IPS-15b (cell line): ENCODE results near the gene KRR1.
"Not testable (repeated sequence)": the region's sequence is repeated elsewhere in the genome, so short reads cannot be mapped to it uniquely, and the experiment has no call there.

Experiments
- H3K27me3 ChIP-seq: one replicate; pipeline ENCODE4 v1.6.1; 2013; ENCODE audit warnings: low read length; ENCODE audit not compliant: control insufficient read depth, insufficient read depth
- H3K36me3 ChIP-seq: one replicate; pipeline ENCODE4 v1.6.1; 2013; ENCODE audit warnings: low read length; ENCODE audit not compliant: control insufficient read depth, insufficient read depth
- H3K4me1 ChIP-seq: one replicate; pipeline ENCODE4 v1.6.1; 2013; ENCODE audit warnings: mild to moderate bottlenecking, low read length; ENCODE audit not compliant: control insufficient read depth, insufficient read depth
- H3K4me3 ChIP-seq: one replicate; pipeline ENCODE4 v1.5.1; 2013; ENCODE audit warnings: low read depth, low read length
- H3K9ac ChIP-seq: one replicate; pipeline ENCODE4 v1.6.1; 2013; ENCODE audit warnings: low read depth, mild to moderate bottlenecking, low read length
- H3K9me3 ChIP-seq: one replicate; pipeline ENCODE4 v1.6.1; 2013; ENCODE audit warnings: mild to moderate bottlenecking, low read length; ENCODE audit not compliant: control insufficient read depth, insufficient read depth

Gene KRR1

GRCh38 chr12:75484450-75484849 is 27.0 kb downstream of the KRR1 start:
- H3K4me1 ChIP-seq: peaks cover 13% of the 10 kb centered on the region
- H3K36me3 ChIP-seq, H3K4me3 ChIP-seq, H3K9ac ChIP-seq, H3K9me3 ChIP-seq, H3K27me3 ChIP-seq: not testable (repeated sequence)

GRCh38 chr12:75483431-75483830 is 28.0 kb downstream of the KRR1 start:
- Histone ChIP-seq H3K36me3 (no peaks in the 10 kb centered on the region), H3K4me3 (no peak overlapping the region), H3K9me3 (no peaks in the 10 kb centered on the region), H3K4me1 (peaks cover 13% of the 10 kb centered on the region), H3K9ac (no peak overlapping the region), H3K27me3 (no peaks in the 10 kb centered on the region)

- no peak overlapping the region for H3K9ac ChIP-seq
- no peaks in the 10 kb centered on the region for H3K27me3 ChIP-seq
- H3K4me3 ChIP-seq: no peak overlapping the region
- H3K9me3 ChIP-seq: no peaks in the 10 kb centered on the region
- peaks cover 13% of the 10 kb centered on the region for H3K4me1 ChIP-seq
- H3K36me3 ChIP-seq: no peaks in the 10 kb centered on the region
These were observed 28.8 kb downstream of the KRR1 start for GRCh38 chr12:75482646-75483045.

- no peaks in the 10 kb centered on the region for H3K27me3 ChIP-seq
- H3K36me3 ChIP-seq: no peaks in the 10 kb centered on the region
- H3K4me3 ChIP-seq: no peak overlapping the region
- H3K4me1 ChIP-seq: peaks cover 13% of the 10 kb centered on the region
- H3K9me3 ChIP-seq: no peaks in the 10 kb centered on the region
- H3K9ac ChIP-seq: no peak overlapping the region
These were observed 29.6 kb downstream of the KRR1 start for GRCh38 chr12:75481774-75482173.

- no peak overlapping the region for H3K4me3 ChIP-seq
- H3K9ac ChIP-seq: no peak overlapping the region
- no peaks in the 10 kb centered on the region for H3K36me3 ChIP-seq
- H3K27me3 ChIP-seq: no peaks in the 10 kb centered on the region
- no peaks in the 10 kb centered on the region for H3K9me3 ChIP-seq
- peaks cover 13% of the 10 kb centered on the region for H3K4me1 ChIP-seq
These were observed 30.2 kb downstream of the KRR1 start for GRCh38 chr12:75481013-75481705.

GRCh38 chr12:75480469-75480949 is 30.9 kb downstream of the KRR1 start, which contains the start of gene GLIPR1:
TSS of gene GLIPR1 (plus strand) at chr12:75480755. CDS start at chr12:75480881, 126 bp downstream.
- no peak within 1 kb of the TSS for H3K4me3 ChIP-seq
- H3K9ac ChIP-seq: no peak within 1 kb of the TSS
- no peaks in the 10 kb centered on the region for H3K27me3 ChIP-seq

GRCh38 chr12:75479963-75480461 is 31.4 kb downstream of the KRR1 start:
- Histone ChIP-seq H3K4me3 (no peak overlapping the region), H3K9ac (no peak overlapping the region), H3K36me3 (no peaks in the 10 kb centered on the region), H3K4me1 (peaks cover 11% of the 10 kb centered on the region), H3K9me3 (no peaks in the 10 kb centered on the region), H3K27me3 (no peaks in the 10 kb centered on the region)

More at GRCh38 chr12:75480469-75480949, 30.9 kb downstream of the KRR1 start, which contains the start of gene GLIPR1:
- H3K9me3 ChIP-seq: no peaks in the 10 kb centered on the region
- H3K36me3 ChIP-seq: no peaks in the 10 kb centered on the region
- H3K4me1 ChIP-seq: peaks cover 13% of the 10 kb centered on the region

- H3K9ac ChIP-seq: no peak overlapping the region
- H3K9me3 ChIP-seq: no peaks in the 10 kb centered on the region
- no peak overlapping the region for H3K4me3 ChIP-seq
- no peaks in the 10 kb centered on the region for H3K36me3 ChIP-seq
- no peaks in the 10 kb centered on the region for H3K27me3 ChIP-seq
- no peaks in the 10 kb centered on the region for H3K4me1 ChIP-seq
These were observed 33.2 kb downstream of the KRR1 start for GRCh38 chr12:75478116-75478794.

- Histone ChIP-seq H3K4me3 (no peak overlapping the region), H3K9me3 (no peaks in the 10 kb centered on the region), H3K36me3 (no peaks in the 10 kb centered on the region), H3K27me3 (no peaks in the 10 kb centered on the region), H3K9ac (no peak overlapping the region), H3K4me1 (no peaks in the 10 kb centered on the region)
These were observed 34.3 kb downstream of the KRR1 start for GRCh38 chr12:75477137-75477536.

- Histone ChIP-seq H3K9me3 (no peaks in the 10 kb centered on the region), H3K4me3 (no peak overlapping the region), H3K27me3 (no peaks in the 10 kb centered on the region), H3K36me3 (no peaks in the 10 kb centered on the region), H3K9ac (no peak overlapping the region), H3K4me1 (peaks cover 3% of the 10 kb centered on the region)
These were observed 35.3 kb downstream of the KRR1 start for GRCh38 chr12:75476071-75476470.

GRCh38 chr12:75474116-75474515 is 37.3 kb downstream of the KRR1 start:
- Histone ChIP-seq H3K9me3 (no peaks in the 10 kb centered on the region), H3K36me3 (no peaks in the 10 kb centered on the region), H3K9ac (no peak overlapping the region), H3K4me3 (no peak overlapping the region), H3K27me3 (no peaks in the 10 kb centered on the region), H3K4me1 (peaks cover 3% of the 10 kb centered on the region)
